GM19438 (cell line): ENCODE measurements around the gene PFDN1.

ENCODE experiments used
- ATAC-seq: cut with Tn5 transposase; IDR thresholded peaks from one replicate; pipeline ENCODE4 v1.9.1; 2021; ENCODE audit warnings: low read depth; ENCODE audit not compliant: unreplicated experiment

PFDN1 gene

GRCh38 chr5:140242099-140242498 is 60.8 kb downstream of the PFDN1 start:
- ATAC-seq: no peak

- no peak for ATAC-seq
Observed at GRCh38 chr5:140240987-140241706, 61.8 kb downstream of the PFDN1 start.

GRCh38 chr5:140239939-140240700 is 62.8 kb downstream of the PFDN1 start:
- ATAC-seq: peak; percentile 67

GRCh38 chr5:140239461-140239860 is 63.4 kb downstream of the PFDN1 start:
- ATAC-seq: no peak

GRCh38 chr5:140238756-140239155 is 64.1 kb downstream of the PFDN1 start:
- no peak for ATAC-seq

GRCh38 chr5:140236891-140237598 is 65.9 kb downstream of the PFDN1 start:
- ATAC-seq: no peak

GRCh38 chr5:140235791-140236551 is 66.9 kb downstream of the PFDN1 start:
- ATAC-seq: no peak

- no peak for ATAC-seq
Observed at GRCh38 chr5:140234377-140234989, 68.4 kb downstream of the PFDN1 start.

GRCh38 chr5:140232731-140233130 is 70.2 kb downstream of the PFDN1 start:
- ATAC-seq: no peak

- no peak for ATAC-seq
Observed at GRCh38 chr5:140230373-140230772, 72.5 kb downstream of the PFDN1 start.

GRCh38 chr5:140228364-140228837 is 74.5 kb downstream of the PFDN1 start:
- no peak for ATAC-seq

- no peak for ATAC-seq
Observed at GRCh38 chr5:140227046-140227445, 75.9 kb downstream of the PFDN1 start.

- ATAC-seq: no peak
Observed at GRCh38 chr5:140225396-140225795, 77.5 kb downstream of the PFDN1 start.

GRCh38 chr5:140224658-140225057 is 78.2 kb downstream of the PFDN1 start:
- no peak for ATAC-seq

- ATAC-seq: no peak
Observed at GRCh38 chr5:140223567-140223966, 79.3 kb downstream of the PFDN1 start.

- ATAC-seq: no peak
Observed at GRCh38 chr5:140222416-140222815, 80.5 kb downstream of the PFDN1 start.

- no peak for ATAC-seq
Observed at GRCh38 chr5:140221697-140222223, 81.1 kb downstream of the PFDN1 start.

GRCh38 chr5:140220698-140221064 is 82.2 kb downstream of the PFDN1 start:
- no peak for ATAC-seq

GRCh38 chr5:140220032-140220697 is 82.7 kb downstream of the PFDN1 start:
- peak; percentile 65 for ATAC-seq
